ENCODE data around the gene KHSRP.

KHSRP gene

GRCh38 chr19:6374161-6374709, 50.4 kb downstream of the KHSRP start:
- Histone ChIP-seq H3K4me3 (peak overlapping the region in 1 of 7 experiments; percentile 82), H3K27ac (peak overlapping the region in 8 of 21 experiments; percentile 1 to 91 (median 79))

- peak overlapping the region in 6 of 7 experiments; percentile 60 to 96 (median 89) for H3K4me3 ChIP-seq
- peak overlapping the region in 17 of 21 experiments; percentile 1 to 96 (median 81) for H3K27ac ChIP-seq
These were observed 50.9 kb downstream of the KHSRP start for GRCh38 chr19:6373813-6374108.

- peak overlapping the region; percentile 60 to 96 (median 84) for H3K4me3 ChIP-seq
- peak overlapping the region; percentile 79 to 97 (median 92) for H3K27ac ChIP-seq
These were observed 51.4 kb downstream of the KHSRP start for GRCh38 chr19:6373096-6373812.

- H3K27ac ChIP-seq: peak within 1 kb of the TSS; percentile 79 to 97 (median 92)
- peak within 1 kb of the TSS; percentile 60 to 96 (median 84) for H3K4me3 ChIP-seq
These were observed 52.0 kb downstream of the KHSRP start, which contains the start of gene ALKBH7 for GRCh38 chr19:6372594-6373095. TSS of gene ALKBH7 (plus strand) at chr19:6372794. CDS start at chr19:6372821, 27 bp downstream.

- Histone ChIP-seq H3K27ac (no peak overlapping the region), H3K4me3 (no peak overlapping the region)
These were observed 60.3 kb downstream of the KHSRP start for GRCh38 chr19:6364353-6364752.

Measured in skin epidermis (tissue), 12 donors.